Posterior cingulate gyrus (tissue), 11 donors: Measurements from ENCODE around the gene BOLA1.
"Not testable (repeated sequence)": the region's sequence is repeated elsewhere in the genome, so short reads cannot be mapped to it uniquely, and the experiment has no call there.

Source experiments
- DNase-seq, 10 donors: peaks; one replicate each; pipeline versions ENCODE4 v3.0.0 to v3.0.0-alpha.2; 2020 to 2021; ENCODE audit warnings: mixed read lengths in 3 of 10
- intact Hi-C: fragments of 100-400 bp; cut with DNase I; formaldehyde crosslinking; loops from one replicate; pipeline ENCODE4 v1.15.1; 2023

The BOLA1 gene

GRCh38 chr1:149927563-149928400 is 28.4 kb downstream of the BOLA1 start, which contains the start of gene SF3B4:
Gene SF3B4 (minus strand): TSS chr1:149927803. CDS start chr1:149927759, 44 bp downstream.
- intact Hi-C loops, result no loop called here
- DNase-seq, result peak; percentile 94 to 100 (median 98)

- intact Hi-C loops, result no loop called here
- no peak for DNase-seq
These were observed 29.0 kb downstream of the BOLA1 start for GRCh38 chr1:149928401-149928724.

GRCh38 chr1:149929856-149930255 is 30.5 kb downstream of the BOLA1 start:
- intact Hi-C loops, result loop anchor here (5.0 kb wide), 1 partner anchor 33 kb away; the partner anchor contains the start of gene BOLA1
- DNase-seq, result no peak

- DNase-seq, result peak in 1 of 10 donors; percentile 22
- intact Hi-C loops, result loop anchor here (5.0 kb wide), 1 partner anchor 34 kb away; the partner anchor contains the start of gene BOLA1
These were observed 31.9 kb downstream of the BOLA1 start for GRCh38 chr1:149931212-149931790.

GRCh38 chr1:149932474-149932873 is 33.1 kb downstream of the BOLA1 start:
- no peak for DNase-seq
- intact Hi-C loops, result loop anchor here (5.0 kb wide), 1 partner anchor 35 kb away; the partner anchor contains the start of gene BOLA1

GRCh38 chr1:149933208-149933607 is 33.8 kb downstream of the BOLA1 start:
- intact Hi-C loops, result loop anchor here (5.0 kb wide), 1 partner anchor 36 kb away; the partner anchor contains the start of gene BOLA1
- peak in 1 of 10 donors; percentile 39 for DNase-seq

- intact Hi-C loops, result loop anchor here (5.0 kb wide), 1 partner anchor 37 kb away; the partner anchor contains the start of gene BOLA1
- DNase-seq, result no peak
These were observed 35.0 kb downstream of the BOLA1 start for GRCh38 chr1:149934356-149934755.

- intact Hi-C loops, result no loop called here
- peak in 2 of 10 donors; percentile 37 to 68 for DNase-seq
These were observed 37.0 kb downstream of the BOLA1 start, which contains the start of gene MTMR11 for GRCh38 chr1:149936170-149936991. Gene MTMR11 (minus strand): TSS chr1:149936879. CDS start chr1:149936647, 232 bp downstream.

GRCh38 chr1:149936992-149937705 is 37.8 kb downstream of the BOLA1 start:
- peak in 2 of 10 donors; percentile 41 to 71 for DNase-seq
- intact Hi-C loops, result no loop called here

- intact Hi-C loops, result no loop called here
- DNase-seq, result no peak
These were observed 38.4 kb downstream of the BOLA1 start for GRCh38 chr1:149937759-149938158.

GRCh38 chr1:149938668-149939003 is 39.3 kb downstream of the BOLA1 start:
- DNase-seq, intact Hi-C loops: not testable (repeated sequence)

- DNase-seq, result no peak
- intact Hi-C loops, result no loop called here
These were observed 41.1 kb downstream of the BOLA1 start for GRCh38 chr1:149940427-149940826.

- DNase-seq, result peak in 3 of 10 donors; percentile 31 to 84 (median 42)
- intact Hi-C loops, result no loop called here
These were observed 42.8 kb downstream of the BOLA1 start for GRCh38 chr1:149942207-149942606.

GRCh38 chr1:149942885-149943284 is 43.5 kb downstream of the BOLA1 start:
- intact Hi-C loops, result no loop called here
- no peak for DNase-seq

- no peak for DNase-seq
- intact Hi-C loops, result no loop called here
These were observed 45.8 kb downstream of the BOLA1 start for GRCh38 chr1:149945206-149945605.

GRCh38 chr1:149949911-149950310 is 50.5 kb downstream of the BOLA1 start:
- intact Hi-C loops, result no loop called here
- no peak for DNase-seq
